Adrenal gland (tissue), 5 donors: Measurements from ENCODE around the gene PSTPIP1.

Source experiments
- POLR2A ChIP-seq, 2 donors: fragments of 450-650 bp; IDR thresholded peaks; one replicate each; pipeline ENCODE4 v1.6.1; 2017; ENCODE audit warnings: antibody characterized with exemption in 2 of 2, mild to moderate bottlenecking in 2 of 2, moderate library complexity in 1 of 2
- TF ChIP-seq, protein P1 (sequence below), 6 experiments: fragments of 450-650 bp in 4 of 6; fragments of 200-600 bp in 2 of 6; sonication (generic) in 1 of 6; IDR thresholded peaks; 1 replicate in 5 of 6; 2 replicates in 1 of 6; pipeline versions ENCODE4 v1.5.1 to v1.8.0; 2016 to 2021; ENCODE audit warnings: antibody characterized with exemption in 6 of 6, mild to moderate bottlenecking in 2 of 6, moderate library complexity in 1 of 6
- donor health status: DM: no; HTN: no; CAD: no.

DNA sequence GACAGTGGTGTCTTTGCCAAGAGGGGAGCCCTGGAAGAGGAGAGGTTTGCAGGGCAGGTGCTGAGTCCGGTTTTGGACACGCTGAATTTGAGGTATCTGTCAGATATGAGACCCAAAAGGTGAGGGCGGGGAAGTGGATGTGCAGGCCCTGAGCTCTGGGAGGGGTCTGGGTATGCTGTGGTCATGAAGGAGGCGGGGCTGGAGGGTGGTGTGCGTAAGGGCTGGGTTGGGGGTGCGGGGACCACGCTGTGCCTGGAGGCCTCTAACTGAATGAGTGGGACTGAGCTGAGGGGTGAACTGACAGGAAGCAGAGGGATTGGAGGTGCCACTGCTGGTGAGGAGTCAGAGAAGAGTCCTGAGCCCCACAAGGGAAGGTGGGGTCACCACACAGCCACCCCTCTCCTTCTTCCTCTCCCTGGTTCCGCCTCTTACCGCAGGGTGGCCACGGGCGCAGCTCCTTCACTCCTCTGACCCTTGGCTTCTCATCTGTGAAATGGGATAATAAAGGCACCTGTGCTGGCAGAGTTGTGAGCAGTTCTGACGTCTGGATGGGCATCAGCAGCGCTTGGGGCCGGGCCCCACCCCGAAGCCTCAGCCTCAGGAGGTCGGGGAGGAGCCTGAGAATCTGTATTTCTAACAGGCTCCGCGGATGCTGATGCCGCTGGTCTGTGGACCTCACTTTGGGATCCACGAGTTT lies 28.8 kb downstream of the PSTPIP1 start:
- TF ChIP-seq POLR2A (IDR thresholded peaks at IDR 0.05), result no peak
- TF ChIP-seq, protein P1, sequence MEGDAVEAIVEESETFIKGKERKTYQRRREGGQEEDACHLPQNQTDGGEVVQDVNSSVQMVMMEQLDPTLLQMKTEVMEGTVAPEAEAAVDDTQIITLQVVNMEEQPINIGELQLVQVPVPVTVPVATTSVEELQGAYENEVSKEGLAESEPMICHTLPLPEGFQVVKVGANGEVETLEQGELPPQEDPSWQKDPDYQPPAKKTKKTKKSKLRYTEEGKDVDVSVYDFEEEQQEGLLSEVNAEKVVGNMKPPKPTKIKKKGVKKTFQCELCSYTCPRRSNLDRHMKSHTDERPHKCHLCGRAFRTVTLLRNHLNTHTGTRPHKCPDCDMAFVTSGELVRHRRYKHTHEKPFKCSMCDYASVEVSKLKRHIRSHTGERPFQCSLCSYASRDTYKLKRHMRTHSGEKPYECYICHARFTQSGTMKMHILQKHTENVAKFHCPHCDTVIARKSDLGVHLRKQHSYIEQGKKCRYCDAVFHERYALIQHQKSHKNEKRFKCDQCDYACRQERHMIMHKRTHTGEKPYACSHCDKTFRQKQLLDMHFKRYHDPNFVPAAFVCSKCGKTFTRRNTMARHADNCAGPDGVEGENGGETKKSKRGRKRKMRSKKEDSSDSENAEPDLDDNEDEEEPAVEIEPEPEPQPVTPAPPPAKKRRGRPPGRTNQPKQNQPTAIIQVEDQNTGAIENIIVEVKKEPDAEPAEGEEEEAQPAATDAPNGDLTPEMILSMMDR (IDR thresholded peaks at IDR 0.05), result no peak
